ENCODE data around the gene PREX1. TPM values are rescaled to one million over a fixed set of nuclear protein-coding genes. Genes with fewer than 3 reads are reported as not detected.
"Not testable (repeated sequence)": the region's sequence is repeated elsewhere in the genome, so short reads cannot be mapped to it uniquely, and the experiment has no call there.

Gene PREX1
- 100 to 1,000 TPM in 1 of 2 donors, 10 to 100 TPM in 1; 96.1 to 111 TPM for total RNA-seq

GRCh38 chr20:48827855-48828733 lies at the start of gene PREX1:
Gene PREX1 (minus strand): TSS chr20:48827999. CDS start chr20:48827860, 139 bp downstream.
- Mint-ChIP-seq H3K4me1 (peaks cover 17% of the 10 kb centered on the region), H3K36me3 (ENCODE audit: low read depth) (peaks cover 48% of the 10 kb centered on the region), H3K4me3 (peak within 1 kb of the TSS; percentile 85), H3K27me3 (no peaks in the 10 kb centered on the region), H3K27ac (peak within 1 kb of the TSS; percentile 94), H3K9me3 (no peaks in the 10 kb centered on the region)
- peak; percentile 11 for ATAC-seq (replicated peaks)

GRCh38 chr20:48877304-48877703 lies 49.5 kb upstream of the PREX1 start:
- Mint-ChIP-seq H3K9me3 (no peaks in the 10 kb centered on the region), H3K4me3 (no peak overlapping the region), H3K27me3 (no peaks in the 10 kb centered on the region), H3K36me3 (ENCODE audit: low read depth) (no peaks in the 10 kb centered on the region), H3K27ac (no peak overlapping the region), H3K4me1 (peaks cover 4% of the 10 kb centered on the region)
- no peak for ATAC-seq (replicated peaks)

GRCh38 chr20:48875914-48876240 lies 48.1 kb upstream of the PREX1 start:
- Mint-ChIP-seq H3K27ac (no peak overlapping the region), H3K4me3 (no peak overlapping the region), H3K4me1 (peaks cover 4% of the 10 kb centered on the region), H3K9me3 (no peaks in the 10 kb centered on the region), H3K27me3 (no peaks in the 10 kb centered on the region), H3K36me3 (ENCODE audit: low read depth) (no peaks in the 10 kb centered on the region)
- ATAC-seq (replicated peaks), result no peak

GRCh38 chr20:48875233-48875913 lies 47.6 kb upstream of the PREX1 start:
- no peak for ATAC-seq (replicated peaks)
- peak overlapping the region; percentile 5 for H3K27ac Mint-ChIP-seq

GRCh38 chr20:48869442-48869841 lies 41.6 kb upstream of the PREX1 start:
- not testable (repeated sequence) for H3K36me3 Mint-ChIP-seq (ENCODE audit: low read depth); H3K9me3 Mint-ChIP-seq; ATAC-seq (replicated peaks); H3K4me1 Mint-ChIP-seq; H3K27me3 Mint-ChIP-seq; H3K4me3 Mint-ChIP-seq; H3K27ac Mint-ChIP-seq

More at GRCh38 chr20:48875233-48875913, 47.6 kb upstream of the PREX1 start:
- Mint-ChIP-seq H3K4me1 (peaks cover 4% of the 10 kb centered on the region), H3K27me3 (no peaks in the 10 kb centered on the region), H3K4me3 (no peak overlapping the region), H3K36me3 (ENCODE audit: low read depth) (no peaks in the 10 kb centered on the region), H3K9me3 (no peaks in the 10 kb centered on the region)

- Mint-ChIP-seq H3K27me3 (no peaks in the 10 kb centered on the region), H3K9me3 (no peaks in the 10 kb centered on the region), H3K4me3 (no peak overlapping the region), H3K36me3 (ENCODE audit: low read depth) (no peaks in the 10 kb centered on the region), H3K4me1 (no peaks in the 10 kb centered on the region), H3K27ac (no peak overlapping the region)
- ATAC-seq (replicated peaks), result no peak
These were observed 39.1 kb upstream of the PREX1 start for GRCh38 chr20:48866936-48867335.

- no peaks in the 10 kb centered on the region for H3K27me3 Mint-ChIP-seq
- H3K4me3 Mint-ChIP-seq, result no peak overlapping the region
These were observed 37.0 kb upstream of the PREX1 start for GRCh38 chr20:48864738-48865318.

GRCh38 chr20:48864254-48864653 lies 36.5 kb upstream of the PREX1 start:
- Mint-ChIP-seq H3K36me3 (ENCODE audit: low read depth) (no peaks in the 10 kb centered on the region), H3K4me1 (peaks cover 5% of the 10 kb centered on the region), H3K27me3 (no peaks in the 10 kb centered on the region), H3K9me3 (no peaks in the 10 kb centered on the region), H3K27ac (no peak overlapping the region), H3K4me3 (no peak overlapping the region)
- ATAC-seq (replicated peaks), result no peak

More at GRCh38 chr20:48864738-48865318, 37.0 kb upstream of the PREX1 start:
- H3K27ac Mint-ChIP-seq, result no peak overlapping the region
- no peaks in the 10 kb centered on the region for H3K36me3 Mint-ChIP-seq (ENCODE audit: low read depth)
- ATAC-seq (replicated peaks), result no peak
- H3K4me1 Mint-ChIP-seq, result peaks cover 5% of the 10 kb centered on the region
- no peaks in the 10 kb centered on the region for H3K9me3 Mint-ChIP-seq

GRCh38 chr20:48862279-48862678 lies 34.5 kb upstream of the PREX1 start:
- ATAC-seq (replicated peaks), result no peak
- H3K4me1 Mint-ChIP-seq, result peaks cover 5% of the 10 kb centered on the region
- H3K9me3 Mint-ChIP-seq, result no peaks in the 10 kb centered on the region
- H3K4me3 Mint-ChIP-seq, result no peak overlapping the region
- no peak overlapping the region for H3K27ac Mint-ChIP-seq
- no peaks in the 10 kb centered on the region for H3K27me3 Mint-ChIP-seq
- no peaks in the 10 kb centered on the region for H3K36me3 Mint-ChIP-seq (ENCODE audit: low read depth)

GRCh38 chr20:48861444-48861843 lies 33.6 kb upstream of the PREX1 start:
- Mint-ChIP-seq H3K9me3 (no peaks in the 10 kb centered on the region), H3K36me3 (ENCODE audit: low read depth) (no peaks in the 10 kb centered on the region), H3K4me1 (peaks cover 5% of the 10 kb centered on the region), H3K4me3 (no peak overlapping the region), H3K27ac (no peak overlapping the region), H3K27me3 (no peaks in the 10 kb centered on the region)
- no peak for ATAC-seq (replicated peaks)

GRCh38 chr20:48858075-48858790 lies 30.4 kb upstream of the PREX1 start:
- no peaks in the 10 kb centered on the region for H3K9me3 Mint-ChIP-seq
- no peak for ATAC-seq (replicated peaks)
- peaks cover 5% of the 10 kb centered on the region for H3K4me1 Mint-ChIP-seq
- H3K4me3 Mint-ChIP-seq, result no peak overlapping the region
- H3K36me3 Mint-ChIP-seq (ENCODE audit: low read depth), result no peaks in the 10 kb centered on the region
- H3K27ac Mint-ChIP-seq, result no peak overlapping the region
- no peaks in the 10 kb centered on the region for H3K27me3 Mint-ChIP-seq

GRCh38 chr20:48856130-48856529 lies 28.3 kb upstream of the PREX1 start:
- H3K27ac Mint-ChIP-seq, result no peak overlapping the region
- no peaks in the 10 kb centered on the region for H3K27me3 Mint-ChIP-seq
- no peaks in the 10 kb centered on the region for H3K9me3 Mint-ChIP-seq
- H3K4me1 Mint-ChIP-seq, result peaks cover 5% of the 10 kb centered on the region
- no peak overlapping the region for H3K4me3 Mint-ChIP-seq
- no peaks in the 10 kb centered on the region for H3K36me3 Mint-ChIP-seq (ENCODE audit: low read depth)
- ATAC-seq (replicated peaks), result no peak

- Mint-ChIP-seq H3K4me1 (peaks cover 2% of the 10 kb centered on the region), H3K27me3 (no peaks in the 10 kb centered on the region), H3K27ac (peak overlapping the region; percentile 10), H3K4me3 (no peak overlapping the region), H3K9me3 (no peaks in the 10 kb centered on the region), H3K36me3 (ENCODE audit: low read depth) (no peaks in the 10 kb centered on the region)
- no peak for ATAC-seq (replicated peaks)
These were observed 27.2 kb upstream of the PREX1 start for GRCh38 chr20:48855046-48855445.

- Mint-ChIP-seq H3K27ac (no peak overlapping the region), H3K4me3 (no peak overlapping the region), H3K36me3 (ENCODE audit: low read depth) (no peaks in the 10 kb centered on the region), H3K4me1 (peaks cover 3% of the 10 kb centered on the region), H3K27me3 (no peaks in the 10 kb centered on the region), H3K9me3 (no peaks in the 10 kb centered on the region)
- ATAC-seq (replicated peaks), result no peak
These were observed 24.8 kb upstream of the PREX1 start for GRCh38 chr20:48852609-48853008.
